Measurements from ENCODE around the gene ATF4.

Gene ATF4

GRCh38 chr22:39571538-39571937 is 51.2 kb downstream of the ATF4 start:
- in situ Hi-C loops (cut with MboI; ENCODE audit: low pct_unique_long_range_greater_than_20kb, low sequenced_read_pairs, unreplicated experiment) = no loop called here
- no peak for DNase-seq (ENCODE audit: low spot score)
- no peak for TF ChIP-seq CTCF (IDR thresholded peaks at IDR 0.05; ENCODE audit: extremely low read depth, insufficient read depth, missing control alignments)

Data from GM13977 (cell line).